Vagina (tissue), 2 donors: Measurements from ENCODE around the gene DESI1.

Experiments used
- POLR2A ChIP-seq, 2 donors: fragments of 450-650 bp; IDR thresholded peaks; one replicate each; pipeline ENCODE4 v1.6.1; 2017; ENCODE audit warnings: antibody characterized with exemption in 2 of 2, mild to moderate bottlenecking in 2 of 2, moderate library complexity in 2 of 2
- POLR2AphosphoS5 ChIP-seq, 2 donors: sonication (generic); formaldehyde crosslinking; IDR thresholded peaks; one replicate each; pipeline ENCODE4 v1.9.0; 2017; ENCODE audit warnings: antibody characterized with exemption in 2 of 2, mild to moderate bottlenecking in 2 of 2, low read depth in 1 of 2; ENCODE audit not compliant: insufficient read depth in 1 of 2
- TF ChIP-seq, protein P1 (sequence below), 3 experiments: fragments of 450-650 bp in 2 of 3; fragments of 200-600 bp in 1 of 3; sonication (generic) in 1 of 3; IDR thresholded peaks; one replicate each; pipeline ENCODE4 v1.5.1; 2017 to 2019; ENCODE audit warnings: antibody characterized with exemption in 3 of 3, mild to moderate bottlenecking in 2 of 3, moderate library complexity in 2 of 3

- TF ChIP-seq POLR2A (IDR thresholded peaks at IDR 0.05) (no peak), POLR2AphosphoS5 (IDR thresholded peaks at IDR 0.05; ENCODE audit: insufficient read depth in 1 of 2, low read depth in 1 of 2) (no peak)
- TF ChIP-seq, protein P1, sequence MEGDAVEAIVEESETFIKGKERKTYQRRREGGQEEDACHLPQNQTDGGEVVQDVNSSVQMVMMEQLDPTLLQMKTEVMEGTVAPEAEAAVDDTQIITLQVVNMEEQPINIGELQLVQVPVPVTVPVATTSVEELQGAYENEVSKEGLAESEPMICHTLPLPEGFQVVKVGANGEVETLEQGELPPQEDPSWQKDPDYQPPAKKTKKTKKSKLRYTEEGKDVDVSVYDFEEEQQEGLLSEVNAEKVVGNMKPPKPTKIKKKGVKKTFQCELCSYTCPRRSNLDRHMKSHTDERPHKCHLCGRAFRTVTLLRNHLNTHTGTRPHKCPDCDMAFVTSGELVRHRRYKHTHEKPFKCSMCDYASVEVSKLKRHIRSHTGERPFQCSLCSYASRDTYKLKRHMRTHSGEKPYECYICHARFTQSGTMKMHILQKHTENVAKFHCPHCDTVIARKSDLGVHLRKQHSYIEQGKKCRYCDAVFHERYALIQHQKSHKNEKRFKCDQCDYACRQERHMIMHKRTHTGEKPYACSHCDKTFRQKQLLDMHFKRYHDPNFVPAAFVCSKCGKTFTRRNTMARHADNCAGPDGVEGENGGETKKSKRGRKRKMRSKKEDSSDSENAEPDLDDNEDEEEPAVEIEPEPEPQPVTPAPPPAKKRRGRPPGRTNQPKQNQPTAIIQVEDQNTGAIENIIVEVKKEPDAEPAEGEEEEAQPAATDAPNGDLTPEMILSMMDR (IDR thresholded peaks at IDR 0.05) = no peak
Measured at GRCh38 chr22:41650821-41651220, 30.0 kb upstream of the DESI1 start.
